Activated CD4-positive, alpha-beta T cell treated with anti-CD3 and anti-CD28 coated beads for 4 hours (primary cell): Measurements from ENCODE around the gene NPIPB8.
"Not testable (repeated sequence)": the region's sequence is repeated elsewhere in the genome, so short reads cannot be mapped to it uniquely, and the experiment has no call there.

Experiments used
- DNase-seq, 2 donors: peaks; one replicate each; pipeline ENCODE4 v3.0.0-alpha.2; 2020

The NPIPB8 gene

GRCh38 chr16:28607116-28607623, 30.7 kb upstream of the NPIPB8 start:
- DNase-seq, result no peak

GRCh38 chr16:28607681-28608495, 30.0 kb upstream of the NPIPB8 start:
- not testable (repeated sequence) for DNase-seq

GRCh38 chr16:28608496-28608808, 29.4 kb upstream of the NPIPB8 start:
- DNase-seq, result not testable (repeated sequence)

GRCh38 chr16:28608867-28609596, 28.8 kb upstream of the NPIPB8 start:
- DNase-seq, result not testable (repeated sequence)

- no peak for DNase-seq
These were observed 28.0 kb upstream of the NPIPB8 start, which contains the start of gene SULT1A1 for GRCh38 chr16:28609631-28610594. Gene SULT1A1, minus strand, starts transcription at chr16:28610044. Its CDS starts 1,189 bp downstream, at chr16:28608855.

GRCh38 chr16:28610595-28611191, 27.2 kb upstream of the NPIPB8 start:
- DNase-seq, result no peak

GRCh38 chr16:28612359-28613280, 25.2 kb upstream of the NPIPB8 start:
- not testable (repeated sequence) for DNase-seq

- not testable (repeated sequence) for DNase-seq
These were observed 24.0 kb upstream of the NPIPB8 start for GRCh38 chr16:28613912-28614311.

- not testable (repeated sequence) for DNase-seq
These were observed 23.3 kb upstream of the NPIPB8 start for GRCh38 chr16:28614561-28614960.

GRCh38 chr16:28615486-28616223, 22.2 kb upstream of the NPIPB8 start:
- not testable (repeated sequence) for DNase-seq

- not testable (repeated sequence) for DNase-seq
These were observed 21.7 kb upstream of the NPIPB8 start for GRCh38 chr16:28616224-28616577.

- no peak for DNase-seq
These were observed 21.2 kb upstream of the NPIPB8 start for GRCh38 chr16:28616636-28617035.

- no peak for DNase-seq
These were observed 20.0 kb upstream of the NPIPB8 start for GRCh38 chr16:28617874-28618273.

GRCh38 chr16:28620316-28620715, 17.5 kb upstream of the NPIPB8 start:
- not testable (repeated sequence) for DNase-seq

GRCh38 chr16:28621481-28622155, 16.2 kb upstream of the NPIPB8 start:
- DNase-seq, result no peak

- DNase-seq, result not testable (repeated sequence)
These were observed 15.2 kb upstream of the NPIPB8 start for GRCh38 chr16:28622532-28623171.

- peak; percentile 57 to 60 for DNase-seq
These were observed 14.6 kb upstream of the NPIPB8 start for GRCh38 chr16:28623172-28623711.

- not testable (repeated sequence) for DNase-seq
These were observed 7.0 kb upstream of the NPIPB8 start for GRCh38 chr16:28630905-28631304.
